Measurements from ENCODE around the gene ARHGAP1. TPM values are rescaled to one million over a fixed set of nuclear protein-coding genes. Genes with fewer than 3 reads are reported as not detected.
"Not testable (repeated sequence)": the region's sequence is repeated elsewhere in the genome, so short reads cannot be mapped to it uniquely, and the experiment has no call there.

ARHGAP1 gene
- polyA plus RNA-seq, 1 donor from 2014 or later, result 9.3 TPM

DNA sequence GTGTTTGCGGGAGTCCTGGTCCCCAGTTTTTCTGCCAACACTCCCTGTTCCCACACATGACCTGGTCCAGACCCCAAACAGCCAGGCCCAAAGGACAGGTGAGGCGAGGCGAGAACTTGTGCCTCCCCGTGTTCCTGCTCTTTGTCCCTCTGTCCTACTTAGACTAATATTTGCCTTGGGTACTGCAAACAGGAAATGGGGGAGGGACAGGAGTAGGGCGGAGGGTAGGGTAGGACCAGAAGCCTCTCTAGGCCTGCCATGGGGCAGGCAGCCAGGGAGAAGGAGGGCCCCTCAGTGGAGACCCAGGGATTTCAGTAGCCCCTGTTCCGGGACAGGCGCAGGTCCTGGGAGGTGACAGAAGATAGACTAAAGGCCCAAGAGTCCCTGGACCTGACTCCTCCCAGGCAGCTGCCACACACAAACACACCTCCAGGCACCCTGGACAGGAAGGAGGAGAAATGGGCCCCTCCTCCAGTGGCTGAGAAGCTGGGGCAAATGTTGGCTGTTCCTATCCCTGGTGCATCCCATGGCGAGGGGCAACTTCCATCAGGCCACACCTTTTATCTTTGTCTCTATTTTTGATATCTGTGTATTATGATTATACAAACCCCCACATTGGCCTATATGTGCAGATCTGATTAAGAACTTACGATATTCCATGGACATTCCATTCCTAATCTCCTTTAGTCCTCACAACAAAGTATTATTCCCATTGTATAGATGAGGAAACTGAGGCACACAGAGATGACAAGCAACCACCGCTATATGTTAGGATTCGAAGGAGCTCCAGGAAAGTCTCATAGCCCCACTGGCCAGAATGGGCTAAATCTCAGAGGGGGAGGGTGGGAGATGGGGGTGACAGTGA, 18.0 kb upstream of the ARHGAP1 start:
- H3K4me3 ChIP-seq (ENCODE audit: low read length), result no peak overlapping the region
- TF ChIP-seq, protein P1, sequence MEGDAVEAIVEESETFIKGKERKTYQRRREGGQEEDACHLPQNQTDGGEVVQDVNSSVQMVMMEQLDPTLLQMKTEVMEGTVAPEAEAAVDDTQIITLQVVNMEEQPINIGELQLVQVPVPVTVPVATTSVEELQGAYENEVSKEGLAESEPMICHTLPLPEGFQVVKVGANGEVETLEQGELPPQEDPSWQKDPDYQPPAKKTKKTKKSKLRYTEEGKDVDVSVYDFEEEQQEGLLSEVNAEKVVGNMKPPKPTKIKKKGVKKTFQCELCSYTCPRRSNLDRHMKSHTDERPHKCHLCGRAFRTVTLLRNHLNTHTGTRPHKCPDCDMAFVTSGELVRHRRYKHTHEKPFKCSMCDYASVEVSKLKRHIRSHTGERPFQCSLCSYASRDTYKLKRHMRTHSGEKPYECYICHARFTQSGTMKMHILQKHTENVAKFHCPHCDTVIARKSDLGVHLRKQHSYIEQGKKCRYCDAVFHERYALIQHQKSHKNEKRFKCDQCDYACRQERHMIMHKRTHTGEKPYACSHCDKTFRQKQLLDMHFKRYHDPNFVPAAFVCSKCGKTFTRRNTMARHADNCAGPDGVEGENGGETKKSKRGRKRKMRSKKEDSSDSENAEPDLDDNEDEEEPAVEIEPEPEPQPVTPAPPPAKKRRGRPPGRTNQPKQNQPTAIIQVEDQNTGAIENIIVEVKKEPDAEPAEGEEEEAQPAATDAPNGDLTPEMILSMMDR (IDR thresholded peaks at IDR 0.05; ENCODE audit: poor library complexity, severe bottlenecking), result no peak
- TF ChIP-seq EZH2 (IDR thresholded peaks at IDR 0.05; ENCODE audit: borderline replicate concordance, insufficient read depth, low read length, poor library complexity, severe bottlenecking), result no peak
- no peak for TF ChIP-seq TAF1 (IDR thresholded peaks at IDR 0.05; ENCODE audit: low read depth)
- TF ChIP-seq, protein P2, sequence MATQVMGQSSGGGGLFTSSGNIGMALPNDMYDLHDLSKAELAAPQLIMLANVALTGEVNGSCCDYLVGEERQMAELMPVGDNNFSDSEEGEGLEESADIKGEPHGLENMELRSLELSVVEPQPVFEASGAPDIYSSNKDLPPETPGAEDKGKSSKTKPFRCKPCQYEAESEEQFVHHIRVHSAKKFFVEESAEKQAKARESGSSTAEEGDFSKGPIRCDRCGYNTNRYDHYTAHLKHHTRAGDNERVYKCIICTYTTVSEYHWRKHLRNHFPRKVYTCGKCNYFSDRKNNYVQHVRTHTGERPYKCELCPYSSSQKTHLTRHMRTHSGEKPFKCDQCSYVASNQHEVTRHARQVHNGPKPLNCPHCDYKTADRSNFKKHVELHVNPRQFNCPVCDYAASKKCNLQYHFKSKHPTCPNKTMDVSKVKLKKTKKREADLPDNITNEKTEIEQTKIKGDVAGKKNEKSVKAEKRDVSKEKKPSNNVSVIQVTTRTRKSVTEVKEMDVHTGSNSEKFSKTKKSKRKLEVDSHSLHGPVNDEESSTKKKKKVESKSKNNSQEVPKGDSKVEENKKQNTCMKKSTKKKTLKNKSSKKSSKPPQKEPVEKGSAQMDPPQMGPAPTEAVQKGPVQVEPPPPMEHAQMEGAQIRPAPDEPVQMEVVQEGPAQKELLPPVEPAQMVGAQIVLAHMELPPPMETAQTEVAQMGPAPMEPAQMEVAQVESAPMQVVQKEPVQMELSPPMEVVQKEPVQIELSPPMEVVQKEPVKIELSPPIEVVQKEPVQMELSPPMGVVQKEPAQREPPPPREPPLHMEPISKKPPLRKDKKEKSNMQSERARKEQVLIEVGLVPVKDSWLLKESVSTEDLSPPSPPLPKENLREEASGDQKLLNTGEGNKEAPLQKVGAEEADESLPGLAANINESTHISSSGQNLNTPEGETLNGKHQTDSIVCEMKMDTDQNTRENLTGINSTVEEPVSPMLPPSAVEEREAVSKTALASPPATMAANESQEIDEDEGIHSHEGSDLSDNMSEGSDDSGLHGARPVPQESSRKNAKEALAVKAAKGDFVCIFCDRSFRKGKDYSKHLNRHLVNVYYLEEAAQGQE (IDR thresholded peaks at IDR 0.05; ENCODE audit: borderline replicate concordance), result no peak
- no peak for TF ChIP-seq EP300 (conservative IDR thresholded peaks at IDR 0.05; ENCODE audit: poor library complexity, severe bottlenecking)
- no peak for TF ChIP-seq RAD21 (conservative IDR thresholded peaks at IDR 0.05)
- no peak for TF ChIP-seq MXI1 (conservative IDR thresholded peaks at IDR 0.05; ENCODE audit: poor library complexity, severe bottlenecking)
- no peak for TF ChIP-seq SMC3 (conservative IDR thresholded peaks at IDR 0.05; ENCODE audit: poor library complexity)
- TF ChIP-seq POLR2AphosphoS5 (IDR thresholded peaks at IDR 0.05), result no peak
- no peaks in the 10 kb centered on the region for H3K9me3 ChIP-seq (ENCODE audit: low read length)
- H3K36me3 ChIP-seq (ENCODE audit: insufficient read depth, low read length), result no peaks in the 10 kb centered on the region
- H4K20me1 ChIP-seq (ENCODE audit: insufficient read depth), result no peaks in the 10 kb centered on the region
- H3K4me2 ChIP-seq (ENCODE audit: low read length), result no peak overlapping the region
- no peaks in the 10 kb centered on the region for H3K79me2 ChIP-seq (replicated peaks; ENCODE audit: insufficient read depth, low read length)
- H3K27me3 ChIP-seq (ENCODE audit: insufficient read depth, low read depth, low read length), result no peaks in the 10 kb centered on the region
- H3K27ac ChIP-seq (ENCODE audit: low read length), result no peak overlapping the region
- no peaks in the 10 kb centered on the region for H3K9me2 ChIP-seq (ENCODE audit: insufficient read depth, low read length)
- no peak overlapping the region for H3K9ac ChIP-seq (ENCODE audit: low read length)
- H2AFZ ChIP-seq (ENCODE audit: low read depth, low read length), result no peak overlapping the region
- H3F3A ChIP-seq (ENCODE audit: insufficient read depth, low read length, poor library complexity, severe bottlenecking), result no peaks in the 10 kb centered on the region

DNA sequence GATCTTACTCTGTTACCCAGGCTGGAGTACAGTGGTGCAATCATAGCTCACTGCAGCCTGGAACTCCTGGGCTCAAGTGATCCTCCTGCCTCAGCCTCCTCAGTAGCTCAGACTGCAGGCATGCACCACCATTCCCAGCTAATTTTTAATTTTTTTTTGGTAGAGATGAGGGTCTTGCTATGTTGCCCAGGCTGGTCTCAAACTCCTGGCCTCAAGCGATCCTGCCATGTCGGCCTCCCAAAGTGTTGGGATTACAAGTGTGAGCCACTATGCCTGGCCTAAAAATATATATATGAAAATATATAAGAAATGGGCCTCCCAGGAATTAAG, 17.4 kb upstream of the ARHGAP1 start:
- H3K9me3 ChIP-seq (ENCODE audit: low read length); H3K79me2 ChIP-seq (replicated peaks; ENCODE audit: insufficient read depth, low read length); H3K27ac ChIP-seq (ENCODE audit: low read length); H4K20me1 ChIP-seq (ENCODE audit: insufficient read depth); H3K9me2 ChIP-seq (ENCODE audit: insufficient read depth, low read length); H2AFZ ChIP-seq (ENCODE audit: low read depth, low read length); H3K36me3 ChIP-seq (ENCODE audit: insufficient read depth, low read length); H3K4me3 ChIP-seq (ENCODE audit: low read length); H3K4me2 ChIP-seq (ENCODE audit: low read length); H3K9ac ChIP-seq (ENCODE audit: low read length); H3K27me3 ChIP-seq (ENCODE audit: insufficient read depth, low read depth, low read length); H3F3A ChIP-seq (ENCODE audit: insufficient read depth, low read length, poor library complexity, severe bottlenecking): not testable (repeated sequence)

Measured in neural cell (in vitro differentiated cells).